GM12878 (cell line): ENCODE data around the gene OR52E2. TPM values are rescaled to one million over a fixed set of nuclear protein-coding genes. Genes with fewer than 3 reads are reported as not detected.

ENCODE experiments used
- ATAC-seq: fragments of 200-7000 bp; cut with Tn5 transposase; 3 replicates; pipeline ENCODE4 v1.9.1; 2020; ENCODE audit warnings: mild to moderate bottlenecking, moderate library complexity
- BruUV-seq: library from RNA; stranded (reverse); fragments of 400-500 nt; replicated peaks from 2 replicates; lab custom pipeline; 2021; lab: Mats Ljungman, UMichigan
- CTCF ChIA-PET: fragments of 300-600 bp; sonication (Branson Sonifier 250); formaldehyde crosslinking; extraction: SDS; loops from one replicate; lab custom pipeline; 2021; ENCODE audit warnings: inconsistent platforms; lab: Yijun Ruan, JAX
- POLR2A ChIA-PET: fragments of 350-600 bp; formaldehyde crosslinking; extraction: SDS; loops from one replicate; lab custom pipeline; 2021; ENCODE audit warnings: inconsistent platforms; lab: Charles Lee
- RAD21 ChIA-PET: fragments of 300-600 bp; sonication (Branson Sonifier 250); formaldehyde crosslinking; loops from one replicate; lab custom pipeline; 2023; ENCODE audit warnings: antibody characterized with exemption; ENCODE audit not compliant: unreplicated experiment; lab: Charles Lee
- SMC1A ChIA-PET: fragments of 300-600 bp; sonication (Branson Sonifier 250); formaldehyde crosslinking; loops from one replicate; lab custom pipeline; 2023; ENCODE audit not compliant: unreplicated experiment, uncharacterized antibody; lab: Charles Lee
- DNase-seq: peaks from one replicate; pipeline ENCODE4 v3.0.0-alpha.2; 2011; ENCODE audit warnings: low read depth, low spot score
- FAIRE-seq: peaks from 3 replicates; lab custom pipeline; 2011; peaks lifted over from hg19 to GRCh38; lab: Jason Lieb, UNC
- H2AFZ ChIP-seq: 2 replicates; pipeline ENCODE4 v1.6.0; 2011; ENCODE audit warnings: low read depth, low read length, control low read depth; ENCODE audit not compliant: control insufficient read depth
- H3K27ac ChIP-seq: 2 replicates; pipeline ENCODE4 v1.5.1; 2011; ENCODE audit warnings: control low read depth; ENCODE audit not compliant: control insufficient read depth, insufficient read depth
- H3K27me3 ChIP-seq, 2 experiments: replicated peaks in 1 of 2; 2 replicates each; pipeline versions ENCODE4 v1.6.0 to v1.6.1; 2011; ENCODE audit warnings: low read length in 1 of 2; ENCODE audit not compliant: control insufficient read depth in 2 of 2, insufficient read depth in 2 of 2
- H3K36me3 ChIP-seq, 2 experiments: 2 replicates each; pipeline ENCODE4 v1.5.1; 2011; ENCODE audit warnings: low read length in 1 of 2; ENCODE audit not compliant: control insufficient read depth in 2 of 2, insufficient read depth in 2 of 2
- H3K4me1 ChIP-seq: 2 replicates; pipeline ENCODE4 v1.6.1; 2011; ENCODE audit warnings: mild to moderate bottlenecking, low read length, moderate library complexity, mixed read lengths; ENCODE audit not compliant: control insufficient read depth, insufficient read depth
- H3K4me2 ChIP-seq: 2 replicates; pipeline ENCODE4 v1.6.0; 2011; ENCODE audit warnings: control low read depth; ENCODE audit not compliant: control insufficient read depth, insufficient read depth
- H3K4me3 ChIP-seq: fragments of 200-600 bp; sonication (generic); 2 replicates; pipeline ENCODE4 v1.5.1; 2016
- H3K79me2 ChIP-seq: 2 replicates; pipeline ENCODE4 v1.6.0; 2011; ENCODE audit warnings: low read length; ENCODE audit not compliant: control insufficient read depth, insufficient read depth
- H3K9ac ChIP-seq: 2 replicates; pipeline ENCODE4 v1.8.0; 2011; ENCODE audit warnings: low read length, control low read depth, mixed read lengths; ENCODE audit not compliant: control insufficient read depth, insufficient read depth
- H3K9me3 ChIP-seq: replicated peaks from 3 replicates; pipeline ENCODE4 v1.5.1; 2011; ENCODE audit warnings: mild to moderate bottlenecking, low read length; ENCODE audit not compliant: control insufficient read depth, insufficient read depth
- H4K20me1 ChIP-seq: 2 replicates; pipeline ENCODE4 v1.6.0; 2011; ENCODE audit not compliant: control insufficient read depth, insufficient read depth
- ASH2L ChIP-seq: fragments of 300-600, 200-600 bp; sonication (generic); IDR thresholded peaks from 2 replicates; pipeline ENCODE4 v1.6.1; 2017; ENCODE audit warnings: low read depth, mild to moderate bottlenecking, borderline replicate concordance
- ATF7 ChIP-seq: fragments of 450-650 bp; IDR thresholded peaks from 2 replicates; pipeline ENCODE4 v1.6.1; 2016; ENCODE audit warnings: low read depth, mild to moderate bottlenecking
- CBFB ChIP-seq: IDR thresholded peaks from 2 replicates; pipeline ENCODE4 v1.6.1; 2016; ENCODE audit warnings: antibody characterized with exemption, low read depth
- CTCF ChIP-seq, 3 experiments: IDR thresholded peaks in 2 of 3; conservative IDR thresholded peaks in 1 of 3; 2 replicates each; pipeline ENCODE4 v1.5.1; 2011; ENCODE audit warnings: low read depth in 3 of 3, low read length in 3 of 3, mild to moderate bottlenecking in 3 of 3, control low read depth in 2 of 3, moderate library complexity in 2 of 3, inconsistent platforms in 1 of 3, mixed read lengths in 1 of 3; ENCODE audit not compliant: control insufficient read depth in 2 of 3, insufficient read depth in 1 of 3; ENCODE audit errors: extremely low read depth in 1 of 3
- E2F8 ChIP-seq: fragments of 450-650 bp; IDR thresholded peaks from 2 replicates; pipeline ENCODE4 v1.6.1; 2018; ENCODE audit warnings: mild to moderate bottlenecking, low read depth, moderate library complexity; ENCODE audit not compliant: partially characterized antibody
- EZH2 ChIP-seq: IDR thresholded peaks from 2 replicates; pipeline ENCODE4 v1.6.1; 2012; ENCODE audit warnings: low read depth, mild to moderate bottlenecking, control low read depth, inconsistent platforms, low read length, borderline replicate concordance; ENCODE audit not compliant: control insufficient read depth
- FOXK2 ChIP-seq: fragments of 450-650 bp; IDR thresholded peaks from 2 replicates; pipeline ENCODE4 v1.6.1; 2017; ENCODE audit warnings: mild to moderate bottlenecking, moderate library complexity
- HDAC2 ChIP-seq: fragments of 200-600 bp; sonication (generic); IDR thresholded peaks from 2 replicates; pipeline ENCODE4 v1.6.1; 2017
- JUND ChIP-seq: IDR thresholded peaks from 2 replicates; pipeline ENCODE4 v1.6.1; 2012; ENCODE audit warnings: low read depth, mild to moderate bottlenecking, low read length, improper control_type of control experiment, moderate library complexity
- NFIC ChIP-seq: IDR thresholded peaks from 2 replicates; pipeline ENCODE4 v1.6.1; 2012; ENCODE audit warnings: low read depth, mild to moderate bottlenecking, inconsistent platforms, low read length, moderate library complexity
- SIX5 ChIP-seq: IDR thresholded peaks from 2 replicates; pipeline ENCODE4 v1.6.1; 2011; ENCODE audit warnings: mild to moderate bottlenecking, low read depth, low read length, moderate library complexity; ENCODE audit not compliant: severe bottlenecking
- TBL1XR1 ChIP-seq: IDR thresholded peaks from 2 replicates; pipeline ENCODE4 v1.6.1; 2012; ENCODE audit warnings: low read depth, low read length, improper control_type of control experiment
- ZBTB40 ChIP-seq: fragments of 450-650 bp; IDR thresholded peaks from 2 replicates; pipeline ENCODE4 v1.6.1; 2016; ENCODE audit warnings: mild to moderate bottlenecking, moderate library complexity, borderline replicate concordance
- ZNF207 ChIP-seq: fragments of 450-650 bp; IDR thresholded peaks from 2 replicates; pipeline ENCODE4 v1.6.1; 2014; ENCODE audit warnings: antibody characterized with exemption, mild to moderate bottlenecking, borderline replicate concordance
- ZSCAN29 ChIP-seq: fragments of 450-650 bp; IDR thresholded peaks from 2 replicates; pipeline ENCODE4 v1.6.1; 2017; ENCODE audit warnings: mild to moderate bottlenecking, moderate library complexity
- WGBS: methylation state at CpG from one replicate; pipeline ENCODE4 v1.1.6; 2016; ENCODE audit warnings: low lambda C conversion rate; ENCODE audit not compliant: insufficient replicate concordance, insufficient coverage; ENCODE audit errors: missing lambda C conversion rate; 5-methylcytosine and 5-hydroxymethylcytosine counted together
- in situ Hi-C: fragments of 300-500 bp; cut with MboI; formaldehyde crosslinking; loops from 9 replicates; pipeline ENCODE4 v1.14.3; 2018; ENCODE audit warnings: mixed read lengths
- intact Hi-C: fragments of 100-400 bp; cut with micrococcal nuclease; formaldehyde crosslinking; loops from one replicate; pipeline ENCODE4 v1.14.2; 2022; ENCODE audit not compliant: unreplicated experiment
- polyA plus RNA-seq, 11 experiments: library from polyadenylated mRNA; depleted of rRNA in 4 of 11; unstranded in 6 of 11; stranded (reverse) in 5 of 11; fragments of >200 nt; fragmentation: Nextera tagmentation in 4 of 11; fragmentation: Illumina TruSeq in 1 of 11; extraction: Ambion mirVana in 4 of 11; extraction: Trizol in 1 of 11; gene quantifications; 1 replicate in 1 of 11; 2 replicates in 10 of 11; pipeline versions ENCODE4 v1.2.1 to v1.2.3, GENCODE V29; 2011 to 2016; ENCODE audit warnings: inconsistent platforms in 2 of 11, missing spikeins in 2 of 11, low read depth in 1 of 11
- total RNA-seq, 4 experiments: library from RNA; depleted of rRNA in 3 of 4; stranded (reverse); fragments of >200 nt in 3 of 4; fragmentation: Illumina TruSeq in 1 of 4; extraction: Trizol in 1 of 4; gene quantifications; 2 replicates each; pipeline versions ENCODE4 v1.2.1 to v1.2.3, GENCODE V29; 2013 to 2021
- TF ChIP-seq, protein P1 (sequence below): IDR thresholded peaks from 2 replicates; pipeline ENCODE4 v1.6.1; 2011; ENCODE audit warnings: low read depth, mild to moderate bottlenecking, low read length, moderate library complexity, borderline replicate concordance; ENCODE audit errors: extremely low read depth

Gene OR52E2
- total and polyA plus RNA-seq, 10 of the 15 experiments (the other 5 are each of a cell fraction or from before 2014, with no cell fraction given), result not detected

DNA sequence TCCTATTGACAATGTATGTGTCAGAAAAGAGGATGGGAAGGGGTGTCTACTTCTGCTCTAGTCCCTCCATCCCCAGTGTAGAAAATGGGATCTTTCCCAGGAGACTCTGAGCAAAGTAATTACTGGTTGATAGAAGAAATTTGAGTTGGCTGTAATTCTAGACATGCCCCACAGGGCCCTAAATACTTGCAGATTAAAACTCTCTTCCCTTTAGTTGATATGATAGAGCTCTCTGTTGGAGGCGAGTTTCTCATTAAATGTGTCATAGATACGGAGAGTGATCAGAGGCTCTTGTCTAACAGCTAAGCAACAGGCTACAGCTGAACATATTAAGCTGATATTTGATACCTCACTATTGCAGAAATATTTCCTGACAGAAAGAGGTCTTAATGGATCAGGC lies 42.8 kb upstream of the OR52E2 start:
- Histone ChIP-seq H3K4me3 (no peak overlapping the region), H3K79me2 (no peaks in the 10 kb centered on the region), H3K36me3 (no peaks in the 10 kb centered on the region), H3K4me2 (no peak overlapping the region), H2AFZ (no peak overlapping the region), H3K9me3 (no peaks in the 10 kb centered on the region), H3K27me3 (no peaks in the 10 kb centered on the region; a peak in 1 of 4 replicates), H3K4me1 (no peaks in the 10 kb centered on the region), H3K9ac (no peak overlapping the region), H3K27ac (no peak overlapping the region), H4K20me1 (no peaks in the 10 kb centered on the region)
- POLR2A ChIA-PET, result no interaction called here
- SMC1A ChIA-PET, result no interaction called here
- in situ Hi-C loops, result no loop called here
- ATAC-seq (no peak), FAIRE-seq (no peak), DNase-seq (no peak)
- no TSS peak for BruUV-seq
- WGBS, result 16% methylated on average over 2 of the region's 2 CpGs
- RAD21 ChIA-PET, result no interaction called here
- intact Hi-C loops, result no loop called here
- CTCF ChIA-PET, result no interaction called here
- no peak for TF ChIP-seq E2F8
- no peak for TF ChIP-seq ZNF207
- no peak for TF ChIP-seq CTCF (IDR thresholded peaks at IDR 0.05 in 2 of 3, conservative IDR thresholded peaks at IDR 0.05 in 1 of 3; ENCODE audit: control insufficient read depth in 2 of 3, extremely low read depth in 1 of 3, insufficient read depth in 1 of 3, low read depth in 3 of 3, low read length in 3 of 3)
- no peak for TF ChIP-seq FOXK2
- TF ChIP-seq NFIC, result no peak
- TF ChIP-seq, protein P1, sequence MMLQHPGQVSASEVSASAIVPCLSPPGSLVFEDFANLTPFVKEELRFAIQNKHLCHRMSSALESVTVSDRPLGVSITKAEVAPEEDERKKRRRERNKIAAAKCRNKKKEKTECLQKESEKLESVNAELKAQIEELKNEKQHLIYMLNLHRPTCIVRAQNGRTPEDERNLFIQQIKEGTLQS, result no peak
- no peak for TF ChIP-seq ZSCAN29
- no peak for TF ChIP-seq TBL1XR1
- TF ChIP-seq CBFB, result no peak
- no peak for TF ChIP-seq EZH2
- TF ChIP-seq ASH2L, result no peak
- TF ChIP-seq ATF7, result no peak
- TF ChIP-seq HDAC2, result no peak
- TF ChIP-seq SIX5, result no peak
- TF ChIP-seq ZBTB40, result no peak
- no peak for TF ChIP-seq JUND
